ENCODE measurements around the gene FANCG.

Gene FANCG

DNA sequence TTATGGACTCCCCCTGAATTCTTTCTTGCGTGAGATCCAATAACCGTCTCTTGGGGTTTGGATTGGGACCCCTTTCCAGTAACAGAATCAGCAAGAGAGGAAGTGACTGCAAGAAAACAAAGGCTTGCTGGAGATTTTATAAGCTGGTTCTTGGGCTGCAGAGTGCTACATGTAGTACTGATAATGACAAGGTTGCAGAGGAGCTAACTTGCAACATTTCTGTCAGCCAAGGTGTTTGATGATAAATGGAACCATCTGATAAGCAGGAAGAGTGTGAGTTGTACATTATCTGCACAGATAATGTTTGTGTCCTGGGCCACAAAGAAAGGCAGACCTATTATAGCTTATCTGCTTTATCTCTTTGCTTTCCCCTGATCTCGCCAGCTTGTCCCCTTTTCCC, 53.1 kb downstream of the FANCG start:
- no peak overlapping the region for H3K9ac ChIP-seq (ENCODE audit: low read depth in 1 of 2, low read length in 2 of 2)
- no peaks in the 10 kb centered on the region for H3K9me3 ChIP-seq (ENCODE audit: control insufficient read depth in 2 of 2, low read length in 2 of 2)
- H3K36me3 ChIP-seq (ENCODE audit: control insufficient read depth in 2 of 2, insufficient read depth in 2 of 2, low read length in 2 of 2), result no peaks in the 10 kb centered on the region
- no peak overlapping the region for H3K4me3 ChIP-seq (ENCODE audit: low read length in 2 of 2)
- no peaks in the 10 kb centered on the region for H3K27me3 ChIP-seq (ENCODE audit: control insufficient read depth in 2 of 2, insufficient read depth in 2 of 2, low read length in 2 of 2)
- no peak overlapping the region for H3K27ac ChIP-seq (ENCODE audit: low read depth in 2 of 2, low read length in 2 of 2)
- no peaks in the 10 kb centered on the region for H3K4me1 ChIP-seq (ENCODE audit: control insufficient read depth in 2 of 2, insufficient read depth in 2 of 2, low read length in 2 of 2)

Measured in mucosa of rectum (tissue), 2 donors.